OCI-LY1 (cell line): Measurements from ENCODE around the gene ZCCHC7.

Source experiments
- CTCF ChIP-seq: fragments of 200-600 bp; sonication (generic), shearing (Covaris generic); IDR thresholded peaks from 2 replicates; pipeline ENCODE4 v1.5.1; 2017; ENCODE audit warnings: mild to moderate bottlenecking, antibody characterized with exemption, low read length, moderate library complexity, mixed read lengths
- EZH2 ChIP-seq: fragments of 200-600 bp; sonication (generic), shearing (Covaris generic); IDR thresholded peaks from 2 replicates; pipeline ENCODE4 v1.8.0; 2017; ENCODE audit warnings: borderline replicate concordance, mixed run types, mild to moderate bottlenecking, antibody characterized with exemption, low read length, moderate library complexity, mixed read lengths

DNA sequence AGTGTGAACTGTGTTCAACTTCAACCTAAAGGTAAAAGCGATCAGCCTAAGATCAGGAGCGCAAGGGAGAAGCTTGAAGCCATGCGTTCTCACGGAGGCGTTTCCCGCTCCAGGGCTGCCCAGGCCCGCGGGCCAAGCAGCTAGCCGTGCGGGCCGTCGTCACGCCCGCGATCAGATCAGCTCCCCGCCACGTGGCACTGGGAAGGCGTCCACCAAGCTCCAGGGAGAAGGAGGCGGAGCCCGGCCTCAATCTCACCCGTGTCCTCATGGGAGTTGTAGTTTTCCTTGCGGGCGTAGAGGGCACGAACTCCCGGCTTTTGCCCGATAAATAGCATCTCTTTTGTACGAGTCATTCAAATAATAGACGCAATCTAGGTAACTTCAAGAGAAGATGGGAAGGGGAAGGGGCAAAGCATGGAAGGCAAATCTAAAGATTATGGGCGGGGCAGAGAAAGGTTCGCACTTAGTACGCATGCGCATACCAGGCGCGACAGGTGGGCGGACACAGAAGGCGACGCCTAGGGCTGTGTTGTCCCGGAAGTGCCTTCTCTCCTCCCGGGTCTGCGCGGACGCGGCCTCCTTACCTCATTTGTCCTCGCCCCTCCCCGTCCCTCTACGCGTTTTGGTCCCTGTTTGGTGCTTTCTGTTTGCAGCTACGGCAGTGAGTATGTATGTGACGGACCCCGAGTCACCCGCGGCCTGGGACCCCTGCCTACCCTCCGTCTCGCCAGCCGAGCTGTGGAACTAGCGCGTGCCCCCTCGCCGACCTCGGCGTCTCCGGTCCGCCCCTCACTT, 40.8 kb upstream of the ZCCHC7 start:
- TF ChIP-seq EZH2 (no peak), CTCF (no peak)
